ENCODE measurements around the gene TANGO2.

The TANGO2 gene

DNA sequence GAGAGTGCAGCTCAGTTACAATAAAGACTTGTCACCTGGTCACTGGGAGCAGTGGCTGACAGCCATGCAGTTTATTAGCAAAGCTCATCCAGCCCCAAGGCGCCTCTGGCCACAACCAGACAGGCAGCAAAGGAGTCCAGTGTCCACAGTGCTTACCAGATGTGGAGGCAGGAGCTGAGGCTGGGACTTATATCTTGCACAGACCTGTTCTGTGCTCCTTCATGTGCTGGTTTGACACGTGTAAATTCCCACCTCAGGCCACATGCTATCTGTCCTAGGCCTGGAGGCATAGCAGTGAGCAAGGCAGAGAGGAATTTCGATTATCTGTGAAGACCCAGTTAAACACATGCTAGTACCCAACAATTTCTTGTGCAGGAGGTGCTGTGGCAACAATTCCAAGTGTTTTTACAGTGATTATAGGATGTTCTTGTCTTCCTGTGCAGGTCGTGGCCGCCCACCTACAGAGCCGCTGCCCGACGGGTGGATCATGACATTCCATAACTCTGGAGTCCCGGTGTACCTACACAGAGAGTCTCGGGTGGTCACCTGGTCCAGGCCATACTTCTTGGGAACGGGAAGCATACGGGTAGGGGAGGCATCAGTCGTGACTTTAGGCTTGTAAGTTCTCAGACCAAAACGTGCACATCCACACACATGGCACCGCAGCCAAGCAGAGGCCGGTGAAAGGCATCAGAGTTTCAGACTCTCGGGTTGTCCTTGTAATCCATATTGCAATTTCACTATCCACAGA lies 68.5 kb downstream of the TANGO2 start:
- no peak for DNase-seq

DNA sequence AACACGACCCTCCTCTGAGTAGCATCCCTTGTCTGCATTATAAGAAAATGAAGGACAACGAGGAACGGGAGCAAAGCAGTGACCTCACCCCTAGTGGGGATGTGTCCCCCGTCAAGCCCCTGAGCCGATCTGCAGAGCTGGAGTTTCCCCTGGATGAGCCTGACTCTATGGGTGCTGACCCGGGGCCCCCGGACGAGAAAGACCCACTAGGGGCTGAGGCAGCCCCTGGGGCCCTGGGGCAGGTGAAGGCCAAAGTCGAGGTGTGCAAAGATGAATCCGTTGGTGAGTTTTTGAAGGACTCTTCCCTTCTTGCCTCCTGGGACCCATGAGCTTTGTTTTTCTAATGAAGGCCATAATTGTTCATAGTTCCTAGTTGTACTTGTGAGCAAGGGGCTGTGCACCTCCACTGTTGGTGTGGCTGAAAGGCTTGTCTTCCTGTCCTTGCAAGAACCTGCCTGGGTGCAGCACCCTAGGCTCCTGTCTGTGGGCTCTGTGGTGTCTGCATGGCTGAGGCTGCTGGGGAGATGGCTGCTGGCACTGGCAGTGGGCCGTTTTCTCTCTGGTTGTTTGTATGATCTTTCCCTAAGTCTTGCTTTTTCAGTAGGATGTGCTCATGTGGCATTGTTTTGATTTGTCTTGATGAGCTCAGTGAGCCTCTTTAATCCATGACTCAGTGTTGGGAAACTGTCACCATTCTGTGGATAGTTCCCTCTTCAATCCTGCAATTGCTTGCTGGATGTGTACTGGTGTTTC lies 69.2 kb downstream of the TANGO2 start:
- no peak for DNase-seq

DNA sequence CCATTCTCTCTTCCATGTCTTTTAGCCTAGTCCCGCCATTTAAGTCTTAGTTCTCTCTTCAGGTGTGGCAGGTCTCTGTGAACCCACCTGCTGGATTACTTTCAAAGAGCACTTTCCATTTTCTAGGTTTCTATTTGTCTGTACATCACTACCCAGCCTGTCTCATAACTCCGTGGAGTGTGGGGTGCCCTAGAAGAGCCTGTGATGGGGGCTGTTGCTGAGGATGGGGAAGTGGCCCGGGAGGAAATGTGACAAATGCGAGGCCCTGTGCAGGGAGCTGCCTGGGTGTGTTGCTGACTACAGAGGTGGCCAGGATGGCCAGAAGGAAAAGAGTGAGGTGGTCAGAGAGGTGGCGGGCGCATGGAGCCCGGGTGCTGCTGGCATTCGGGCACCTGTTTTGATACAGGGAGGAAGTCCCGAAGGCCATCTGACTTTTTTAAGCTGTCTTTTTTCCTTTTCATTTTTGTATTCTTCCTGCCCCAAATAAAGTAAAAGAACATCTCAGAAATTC lies 69.9 kb downstream of the TANGO2 start:
- DNase-seq = no peak

DNA sequence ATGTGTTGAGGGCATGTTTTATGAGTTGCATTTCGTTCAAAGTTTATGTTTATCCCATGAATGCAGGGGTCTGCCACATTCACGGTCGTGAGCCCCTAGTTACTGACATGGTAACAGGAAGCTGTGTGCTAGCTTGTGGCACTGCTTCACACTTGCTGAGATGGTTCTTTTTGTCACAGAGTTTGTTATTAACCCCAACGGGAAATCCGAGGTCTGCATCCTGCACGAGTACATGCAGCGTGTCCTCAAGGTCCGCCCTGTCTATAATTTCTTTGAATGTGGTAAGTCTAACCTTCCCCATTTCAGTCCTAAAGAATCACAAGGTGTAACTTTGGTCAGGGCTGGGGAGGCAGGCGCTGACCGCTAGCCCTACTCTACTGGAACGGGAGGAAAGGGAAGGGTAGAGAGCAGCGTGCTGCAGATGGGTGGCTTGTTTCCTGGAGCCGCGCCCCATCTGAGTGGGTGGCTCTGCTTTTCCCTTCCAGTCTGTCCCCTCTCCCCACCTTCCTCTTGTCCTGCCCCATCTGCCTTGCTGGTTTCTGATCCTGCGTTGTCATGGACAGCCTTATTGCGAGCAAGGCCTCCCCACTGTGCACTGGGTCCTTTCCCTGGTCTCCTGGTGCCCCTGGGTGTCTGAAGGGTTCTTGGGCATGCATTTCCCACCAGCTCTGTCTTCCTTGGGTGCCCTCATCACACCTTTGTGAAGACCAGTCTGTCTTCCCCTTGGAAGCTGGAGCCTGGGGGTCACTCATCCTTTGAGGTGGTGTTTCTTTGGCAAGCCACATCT lies 71.0 kb downstream of the TANGO2 start:
- DNase-seq = no peak

DNA sequence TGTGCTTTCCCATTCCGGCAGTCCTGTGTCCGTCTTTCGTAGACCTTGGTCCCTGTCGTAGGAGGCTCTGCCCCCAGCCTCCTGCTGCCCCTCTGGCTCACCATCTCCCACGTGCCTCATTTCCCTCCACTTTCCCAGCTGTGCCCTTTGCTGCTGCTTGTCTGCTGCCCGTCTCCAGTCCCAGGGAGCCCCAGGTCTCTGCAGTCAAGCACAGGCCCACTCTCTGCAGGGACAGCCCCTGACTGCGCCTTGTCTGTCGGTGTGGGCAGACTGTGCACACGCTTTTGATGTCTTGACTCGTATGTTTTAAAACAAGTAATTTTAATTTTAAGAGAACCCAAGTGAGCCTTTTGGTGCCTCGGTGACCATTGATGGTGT lies 71.6 kb downstream of the TANGO2 start:
- no peak for DNase-seq

DNA sequence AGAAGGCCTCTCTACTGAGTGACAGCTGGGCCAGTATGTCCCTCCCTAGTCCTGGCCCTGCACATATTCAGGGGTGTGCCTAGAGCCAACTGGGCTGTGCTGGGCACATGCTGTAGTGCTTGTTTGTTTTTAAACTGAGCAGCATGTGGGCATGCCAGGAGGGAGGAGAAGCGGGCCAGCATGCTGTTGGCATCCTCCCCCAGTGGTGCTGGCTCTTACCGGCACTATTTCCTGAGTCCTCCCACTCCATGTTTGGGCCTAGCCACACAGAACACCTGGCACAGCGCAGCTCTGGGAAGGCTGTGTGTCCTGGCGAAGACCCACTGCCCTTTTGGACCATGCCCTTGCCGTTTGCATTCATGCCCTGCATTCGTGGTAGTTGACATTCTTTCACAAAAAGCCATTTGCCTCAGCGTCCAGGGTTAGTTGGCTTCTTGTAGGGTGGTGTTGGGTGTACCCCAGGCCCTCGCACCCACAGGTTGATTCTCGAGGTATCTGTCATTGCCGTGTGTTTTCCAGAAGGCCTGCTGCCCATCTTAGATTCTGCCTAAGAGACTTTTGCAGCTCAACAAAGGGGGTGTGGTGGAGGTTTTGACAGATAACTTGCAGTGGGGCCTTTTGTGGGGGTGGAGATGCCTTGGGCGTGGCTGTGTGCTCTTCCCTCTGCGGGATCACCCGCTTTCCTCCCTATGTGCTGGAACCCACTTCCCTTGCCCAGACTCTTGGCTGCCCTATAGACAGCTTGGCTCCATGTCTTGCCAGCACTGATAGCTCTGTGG lies 72.7 kb downstream of the TANGO2 start:
- no peak for DNase-seq

DNA sequence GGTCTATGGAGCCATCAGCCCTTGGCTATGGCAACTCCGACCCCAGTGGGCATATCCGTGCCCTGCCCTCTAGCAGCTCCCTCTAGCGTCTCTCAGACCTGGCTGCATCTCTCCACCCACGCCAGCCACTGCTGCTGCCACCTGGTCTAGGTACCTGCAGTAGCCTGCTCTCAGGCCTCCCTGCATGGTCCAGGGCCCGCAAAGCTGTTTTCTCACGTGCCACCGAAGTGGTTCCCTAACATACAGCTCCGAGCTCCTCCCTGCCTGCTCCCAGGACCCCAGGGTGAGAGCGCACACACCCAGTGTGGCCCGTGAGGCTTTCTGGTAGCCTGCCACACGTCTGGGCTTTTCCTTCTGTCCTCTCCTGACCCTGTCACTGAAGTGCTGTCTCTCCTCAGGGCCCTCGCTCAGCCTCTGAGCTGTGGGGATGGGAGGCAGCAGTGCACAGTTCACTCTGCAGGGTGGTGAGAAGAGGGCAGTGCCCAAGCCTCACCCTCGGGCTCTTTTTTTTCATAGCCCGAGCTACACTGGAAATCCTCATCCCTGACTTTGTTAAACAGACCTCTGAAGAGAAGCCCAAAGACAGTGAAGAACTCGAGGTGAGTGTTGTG lies 73.4 kb downstream of the TANGO2 start:
- DNase-seq = no peak

DNA sequence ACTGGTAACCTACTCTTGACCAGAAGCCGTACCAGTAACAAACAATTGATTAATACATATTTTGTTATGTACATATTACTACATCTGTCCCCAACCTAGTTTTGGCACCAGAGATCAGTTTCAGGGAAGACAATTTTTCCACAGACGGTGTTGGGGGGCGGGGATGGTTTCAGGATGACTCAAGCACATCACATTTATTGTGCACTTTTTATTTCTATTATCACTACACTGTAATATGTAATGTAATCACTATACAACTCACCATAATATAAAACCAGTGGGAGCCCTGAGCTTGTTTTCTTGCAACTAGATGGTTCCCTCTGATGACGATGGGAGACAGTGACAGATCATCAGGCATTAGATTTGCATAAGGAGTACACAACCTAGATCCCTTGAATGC lies 74.6 kb downstream of the TANGO2 start:
- no peak for DNase-seq

DNA sequence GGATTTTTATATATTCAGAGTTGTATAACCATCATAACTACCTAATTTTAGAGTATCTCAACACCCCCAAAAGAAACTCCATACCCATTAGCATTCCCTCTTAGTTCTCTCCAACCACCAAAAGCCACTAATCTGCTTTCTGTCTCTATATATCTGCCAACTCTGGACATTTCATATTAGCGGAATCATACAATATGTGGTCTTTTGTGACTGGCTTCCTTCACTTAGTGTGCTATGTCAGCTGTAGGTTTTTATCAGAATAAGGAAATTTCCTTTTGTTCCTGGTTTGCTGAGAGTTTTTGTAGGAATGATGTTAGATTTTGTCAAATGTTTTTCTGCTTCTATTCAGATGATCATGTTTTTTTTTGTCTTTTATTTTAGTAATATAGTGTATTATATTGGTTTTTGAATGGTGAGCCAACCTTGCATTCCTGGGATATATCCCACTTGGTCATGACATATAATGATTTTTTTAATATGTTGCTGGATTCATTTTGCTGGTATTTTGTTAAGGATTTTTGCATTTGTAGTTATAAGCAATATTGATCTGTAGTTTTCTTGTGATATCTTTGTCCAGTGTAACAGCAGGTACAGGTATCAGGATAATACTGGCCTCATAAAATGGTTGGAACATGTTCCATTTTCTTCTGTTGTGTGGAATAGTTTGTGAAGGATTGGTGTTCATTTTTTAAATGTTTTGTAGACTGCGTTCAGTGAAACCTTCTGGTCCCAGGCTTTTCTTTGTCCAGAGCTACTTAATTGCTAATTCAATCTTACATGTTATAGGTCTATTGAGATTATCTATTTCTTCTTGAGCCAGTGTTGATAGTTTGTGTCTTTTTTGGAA lies 75.9 kb downstream of the TANGO2 start:
- DNase-seq = no peak

DNA sequence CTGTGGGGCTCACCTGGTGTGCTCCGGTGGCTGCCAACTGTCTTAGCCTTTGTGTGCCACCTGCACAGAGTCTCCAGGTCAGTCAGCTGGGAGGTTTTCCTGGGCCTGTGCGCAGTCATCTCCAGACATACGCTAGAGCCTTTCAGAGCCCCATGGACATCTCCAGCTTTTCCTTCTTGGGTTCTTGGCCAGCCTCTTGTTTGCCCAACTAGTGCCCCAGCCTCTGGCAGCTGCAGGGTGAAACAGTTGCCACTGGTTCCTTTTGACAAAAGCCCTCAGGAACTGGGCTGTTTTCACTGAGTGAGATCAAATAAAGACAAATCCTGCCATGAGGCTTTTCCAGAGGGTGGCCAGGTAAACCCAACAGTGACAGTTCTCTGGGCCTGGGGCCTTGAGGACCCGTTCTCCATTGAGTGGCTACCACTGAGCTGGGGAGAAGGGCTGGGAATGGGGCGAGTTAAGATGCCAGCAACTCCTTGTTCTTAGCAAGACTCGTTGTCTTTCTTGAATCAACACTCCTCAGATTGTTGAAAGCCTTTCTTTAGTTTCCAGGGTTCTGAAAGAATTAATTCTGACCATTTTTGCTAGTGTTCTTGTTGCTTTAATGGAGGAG lies 78.3 kb downstream of the TANGO2 start:
- no peak for DNase-seq

DNA sequence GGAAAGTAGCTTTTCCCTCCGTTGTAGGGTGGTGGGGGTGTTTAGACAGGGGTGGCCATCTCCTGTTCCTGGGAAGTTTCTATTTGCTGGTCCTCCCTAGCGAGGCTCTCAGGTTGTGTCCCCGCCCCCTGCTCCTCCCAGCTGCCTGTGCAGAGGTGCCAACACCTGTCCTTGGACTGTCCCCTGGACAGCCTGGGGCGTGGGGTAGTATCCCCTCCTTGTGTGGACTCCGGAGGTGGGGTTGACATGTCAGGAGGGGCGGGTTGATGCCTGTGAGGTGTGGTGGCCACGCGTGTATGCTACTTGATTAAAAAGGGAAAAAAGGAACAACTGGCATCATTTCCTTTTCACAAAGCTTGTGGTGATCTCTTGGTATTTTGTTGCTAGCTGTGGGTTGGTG lies 80.7 kb downstream of the TANGO2 start:
- no peak for DNase-seq

DNA sequence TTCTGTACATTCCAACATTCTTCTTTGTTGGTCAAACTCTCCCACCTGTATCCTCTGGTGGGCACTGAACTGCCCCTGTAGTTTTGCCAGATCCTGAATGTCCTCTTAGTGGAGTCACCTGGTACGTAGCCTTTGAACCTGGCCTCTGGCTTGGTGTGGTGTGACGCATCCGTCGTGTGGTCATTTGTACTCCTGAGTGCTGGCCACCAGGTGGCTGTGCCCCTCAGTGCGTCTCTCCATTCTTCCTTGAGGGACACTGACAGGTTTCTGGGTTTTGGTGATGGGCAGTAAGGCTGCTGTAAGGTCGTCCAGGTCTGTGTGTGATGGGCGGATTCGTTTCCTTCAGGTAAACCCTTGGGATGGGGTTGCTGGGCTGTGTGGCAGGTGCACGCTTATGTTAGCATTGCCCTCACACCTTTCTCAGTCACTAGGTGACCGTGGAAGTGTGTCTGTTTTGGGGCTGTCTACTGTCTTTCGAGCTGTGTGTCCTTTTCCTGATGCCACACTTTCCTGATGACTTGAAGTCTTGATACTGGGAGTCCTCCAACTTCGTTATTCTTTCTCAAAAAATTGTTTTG lies 81.4 kb downstream of the TANGO2 start:
- no peak for DNase-seq

DNA sequence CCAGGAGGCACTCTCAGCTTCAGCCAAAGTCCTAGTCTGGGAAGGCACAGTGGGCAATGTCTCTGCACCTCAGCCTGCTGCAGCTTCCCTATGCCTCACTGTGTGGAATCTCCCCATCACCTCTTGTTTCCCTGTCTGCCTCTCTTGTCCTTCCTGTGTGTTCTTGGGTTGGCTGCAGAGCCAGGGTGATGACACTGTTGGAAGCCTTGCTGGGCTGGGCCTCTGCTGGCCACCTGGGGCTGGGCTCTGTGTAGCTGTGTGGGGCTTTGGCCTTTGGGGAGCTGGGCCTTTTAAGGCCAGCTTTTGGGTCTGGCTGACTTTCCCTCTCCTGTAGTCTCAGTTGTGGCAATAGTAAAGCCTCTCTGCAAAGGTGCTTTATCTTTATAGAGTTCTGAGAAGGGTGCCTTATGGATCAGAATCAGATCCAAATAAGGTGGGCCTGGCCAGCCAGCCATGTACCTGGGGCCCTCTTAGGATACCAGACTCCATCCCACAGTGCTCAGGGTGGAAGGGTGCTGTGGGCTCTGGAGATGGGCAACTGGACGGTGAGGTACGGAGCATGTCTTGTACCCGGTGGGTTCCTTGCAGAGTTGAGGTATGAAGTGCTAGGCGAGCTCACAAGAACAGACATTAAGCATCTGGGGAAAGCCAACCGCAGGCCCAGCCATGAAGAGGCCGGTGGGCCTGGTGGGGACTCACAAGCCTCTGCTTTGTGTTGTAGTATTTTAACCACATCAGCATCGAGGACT lies 84.7 kb downstream of the TANGO2 start:
- no peak for DNase-seq

DNA sequence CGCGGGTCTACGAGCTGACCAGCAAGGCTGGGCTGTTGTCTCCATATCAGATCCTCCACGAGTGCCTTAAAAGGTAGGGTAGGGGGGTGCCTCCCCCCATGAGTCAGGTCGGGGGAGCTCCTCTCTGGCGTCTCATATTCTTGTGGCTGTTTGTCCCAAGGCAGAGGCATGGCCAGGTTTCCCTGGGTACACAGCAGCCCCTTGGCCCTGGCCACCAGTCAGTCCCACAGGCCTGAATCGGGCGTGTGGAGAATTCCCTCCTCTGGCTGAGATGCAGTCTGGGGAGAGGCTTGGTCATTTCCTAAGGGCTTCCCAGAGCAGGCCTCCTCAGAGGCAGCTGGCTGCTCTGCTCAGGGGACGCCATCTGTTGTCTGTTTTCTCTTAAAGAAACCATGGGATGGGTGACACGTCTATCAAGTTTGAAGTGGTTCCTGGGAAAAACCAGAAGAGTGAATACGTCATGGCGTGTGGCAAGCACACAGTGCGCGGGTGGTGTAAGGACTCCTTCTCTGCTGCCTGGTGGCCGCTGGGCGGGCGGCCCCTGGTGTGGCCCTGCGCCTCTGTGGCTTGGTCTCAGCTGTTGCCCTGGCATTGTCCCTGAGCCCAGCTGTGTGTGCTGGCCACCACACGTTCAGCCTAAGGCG lies 85.4 kb downstream of the TANGO2 start:
- DNase-seq = no peak

DNA sequence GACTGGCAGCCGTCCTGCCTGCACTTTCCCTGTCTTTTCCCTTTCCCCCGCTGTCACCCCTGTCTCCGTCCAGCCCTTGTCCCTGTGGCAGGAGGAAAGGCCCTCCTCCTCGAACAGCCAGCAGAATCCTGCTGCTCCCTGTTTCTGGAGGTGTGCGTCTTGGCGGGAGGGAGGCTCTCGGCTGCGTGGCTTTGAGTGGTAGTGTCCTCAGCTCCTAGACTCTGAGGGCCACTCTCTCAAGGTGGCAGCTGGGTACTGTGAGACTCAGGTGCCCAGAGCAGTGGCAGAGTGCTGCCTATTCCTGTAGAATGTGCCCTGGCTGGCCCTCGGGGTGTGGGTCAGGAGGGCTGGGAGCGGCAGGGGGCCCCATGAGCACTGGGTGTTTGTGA lies 85.9 kb downstream of the TANGO2 start:
- no peak for DNase-seq

DNA sequence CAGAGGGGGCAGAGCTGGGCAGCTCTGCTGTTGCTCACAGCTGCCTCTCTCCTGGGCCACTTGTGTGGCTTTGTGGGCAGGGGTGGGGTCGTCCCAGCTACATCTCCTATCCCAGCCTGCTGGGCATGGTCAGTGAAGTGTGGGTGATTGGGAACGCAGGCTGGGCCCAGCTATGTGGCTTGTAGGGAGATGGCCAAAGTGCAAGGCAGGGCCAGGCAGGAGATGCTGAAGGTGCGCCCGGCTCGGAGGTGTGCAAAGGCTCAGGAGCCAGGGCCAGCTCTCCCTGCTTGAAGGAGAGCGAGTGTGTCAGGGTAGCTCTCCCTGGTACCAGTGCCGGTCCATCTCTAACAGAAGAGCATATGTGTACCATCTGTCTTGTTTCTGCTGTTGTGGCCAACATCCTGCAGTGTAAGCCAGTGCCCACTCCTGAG lies 86.6 kb downstream of the TANGO2 start:
- no peak for DNase-seq

DNA sequence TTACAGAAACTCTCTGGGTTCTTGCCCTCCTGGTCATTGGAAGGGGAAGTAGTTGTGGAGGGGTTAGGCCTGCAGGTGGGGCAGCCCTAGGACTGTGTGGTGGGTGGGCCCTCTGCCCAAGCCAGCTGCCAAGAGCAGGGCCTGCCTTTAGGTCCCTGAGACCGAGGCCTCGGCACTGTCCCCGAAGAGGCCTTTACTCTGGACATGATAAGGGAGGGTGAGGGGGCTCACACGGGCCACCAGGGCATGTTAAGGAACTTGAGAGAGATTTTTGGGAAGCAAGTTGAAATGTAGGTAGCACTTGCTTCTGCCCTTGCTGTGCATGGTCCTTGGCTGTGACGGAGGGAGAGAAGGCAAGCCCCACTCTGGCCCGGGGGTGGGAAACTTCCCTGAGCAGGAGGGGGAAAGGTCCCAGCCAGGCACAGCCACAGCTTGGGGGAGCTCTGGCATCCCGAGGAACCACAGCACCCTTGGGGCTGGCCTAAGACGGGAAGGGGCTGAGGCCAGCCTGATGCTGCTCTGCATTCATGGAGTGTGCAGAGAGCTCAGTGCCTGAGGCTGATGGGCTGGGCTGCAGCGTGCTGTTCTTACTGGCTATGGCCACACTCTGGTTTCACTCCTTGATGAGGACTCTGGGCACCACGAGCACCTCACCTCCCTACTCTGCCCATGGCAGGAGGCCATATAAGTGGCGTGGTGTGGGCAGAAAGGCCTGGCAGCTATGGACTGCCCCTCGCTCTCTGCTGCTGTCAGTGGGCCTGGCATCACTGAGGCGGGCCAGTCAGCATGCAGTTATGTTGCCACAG lies 87.2 kb downstream of the TANGO2 start:
- no peak for DNase-seq

DNA sequence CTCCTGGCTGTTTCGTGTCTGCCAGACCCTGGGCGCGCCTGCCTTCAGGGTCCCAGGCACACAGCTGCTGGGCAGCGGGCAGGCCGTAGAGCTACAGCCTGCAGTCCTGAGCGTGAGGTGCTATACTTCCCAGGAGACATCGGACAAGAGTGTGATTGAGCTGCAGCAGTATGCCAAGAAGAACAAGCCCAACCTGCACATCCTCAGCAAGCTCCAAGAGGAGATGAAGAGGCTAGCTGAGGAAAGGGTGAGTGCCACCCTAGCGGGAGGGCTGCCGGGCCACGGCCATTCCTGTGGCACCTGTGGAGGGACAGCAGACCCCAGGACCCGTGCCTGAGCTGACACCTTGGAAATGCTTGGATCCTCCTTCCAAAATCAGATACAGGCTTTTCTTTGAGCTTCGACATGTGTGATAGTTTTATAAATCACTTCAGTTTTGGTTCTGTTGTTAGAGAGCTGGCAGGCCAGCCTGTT lies 87.9 kb downstream of the TANGO2 start:
- no peak for DNase-seq
